H1 (cell line): ENCODE data around the gene SLC5A10. TPM values are rescaled to one million over a fixed set of nuclear protein-coding genes. Genes with fewer than 3 reads are reported as not detected.
A peak's percentile ranks its signal among the peaks of the same experiment; 100 is the strongest.

Experiments
- CTCF ChIA-PET: fragments of 300-600 bp; sonication (Branson Sonifier 250); formaldehyde crosslinking; loops from one replicate; lab custom pipeline; 2021; ENCODE audit not compliant: partially characterized antibody; lab: Charles Lee
- POLR2A ChIA-PET: fragments of 300-600 bp; sonication (Branson Sonifier 250); formaldehyde crosslinking; loops from one replicate; lab custom pipeline; 2021; ENCODE audit warnings: inconsistent platforms; ENCODE audit not compliant: partially characterized antibody; lab: Charles Lee
- DNase-seq, 2 experiments: peaks; one replicate each; pipeline versions ENCODE4 v3.0.0 to v3.0.0-alpha.2; 2010 to 2022; ENCODE audit warnings: low spot score in 2 of 2, low read depth in 1 of 2, mixed read lengths in 1 of 2
- FAIRE-seq: peaks from 2 replicates; lab custom pipeline; 2011; peaks lifted over from hg19 to GRCh38; lab: Jason Lieb, UNC
- H2AFZ ChIP-seq: 2 replicates; pipeline ENCODE4 v1.8.1; 2012; ENCODE audit warnings: low read length, inconsistent platforms
- H2AK5ac ChIP-seq: 2 replicates; pipeline ENCODE4 v1.6.1; 2013; ENCODE audit warnings: low read depth, low read length
- H2BK120ac ChIP-seq: replicated peaks from 2 replicates; pipeline ENCODE3; 2013; ENCODE audit warnings: low read depth, low read length, inconsistent platforms
- H2BK12ac ChIP-seq: 2 replicates; pipeline ENCODE4 v1.6.1; 2013; ENCODE audit warnings: low read depth, low read length
- H2BK15ac ChIP-seq: 2 replicates; pipeline ENCODE4 v1.6.1; 2013; ENCODE audit warnings: low read length
- H2BK20ac ChIP-seq: 2 replicates; pipeline ENCODE4 v1.6.1; 2013; ENCODE audit warnings: low read length
- H2BK5ac ChIP-seq: 2 replicates; pipeline ENCODE4 v1.6.1; 2013; ENCODE audit warnings: low read depth, low read length
- H3K14ac ChIP-seq: 2 replicates; pipeline ENCODE4 v1.6.1; 2013; ENCODE audit warnings: inconsistent platforms; ENCODE audit not compliant: insufficient read length
- H3K18ac ChIP-seq: 2 replicates; pipeline ENCODE4 v1.6.1; 2013; ENCODE audit warnings: low read length; ENCODE audit errors: extremely low read depth
- H3K23ac ChIP-seq: 2 replicates; pipeline ENCODE4 v1.6.1; 2013; ENCODE audit warnings: inconsistent platforms; ENCODE audit not compliant: insufficient read length
- H3K23me2 ChIP-seq: 2 replicates; pipeline ENCODE4 v1.6.1; 2013; ENCODE audit warnings: low read depth, low read length
- H3K27ac ChIP-seq: 2 replicates; pipeline ENCODE4 v1.6.1; 2011; ENCODE audit warnings: low read depth, low read length, inconsistent platforms
- H3K27me3 ChIP-seq, 4 experiments: replicated peaks in 1 of 4; 1 replicate in 1 of 4; 2 replicates in 3 of 4; pipeline versions ENCODE4 v1.6.1 to v1.8.1; 2011 to 2013; ENCODE audit warnings: low read length in 3 of 4, mild to moderate bottlenecking in 3 of 4, inconsistent platforms in 2 of 4, mixed read lengths in 2 of 4, moderate library complexity in 1 of 4; ENCODE audit not compliant: control insufficient read depth in 3 of 4, insufficient read depth in 3 of 4; ENCODE audit errors: extremely low read depth in 1 of 4
- H3K36me3 ChIP-seq, 4 experiments: 2 replicates each; pipeline versions ENCODE4 v1.6.1 to v1.8.1; 2011 to 2013; ENCODE audit warnings: mild to moderate bottlenecking in 4 of 4, low read length in 3 of 4, moderate library complexity in 2 of 4, control low read depth in 1 of 4, inconsistent platforms in 1 of 4; ENCODE audit not compliant: insufficient read depth in 4 of 4, control insufficient read depth in 2 of 4
- H3K4ac ChIP-seq: replicated peaks from 2 replicates; pipeline ENCODE3; 2013; ENCODE audit warnings: low read length, low read depth, mixed read lengths, inconsistent platforms; ENCODE audit not compliant: insufficient read length
- H3K4me1 ChIP-seq, 4 experiments: replicated peaks in 1 of 4; 1 replicate in 1 of 4; 2 replicates in 3 of 4; pipeline versions ENCODE4 v1.6.1 to v1.8.1; 2011 to 2013; ENCODE audit warnings: low read length in 3 of 4, inconsistent platforms in 2 of 4, mixed read lengths in 1 of 4; ENCODE audit not compliant: insufficient read depth in 4 of 4, control insufficient read depth in 3 of 4
- H3K4me2 ChIP-seq, 2 experiments: 2 replicates each; pipeline versions ENCODE4 v1.6.1 to v1.8.1; 2011 to 2013; ENCODE audit warnings: low read depth in 2 of 2, low read length in 2 of 2, control low read depth in 1 of 2, inconsistent platforms in 1 of 2, mild to moderate bottlenecking in 1 of 2; ENCODE audit not compliant: insufficient read depth in 1 of 2
- H3K4me3 ChIP-seq, 4 experiments: fragments of 200-600, 300-600 bp in 1 of 4; sonication (generic), shearing (Covaris generic), sonication (Bioruptor Twin) in 1 of 4; 2 replicates each; pipeline versions ENCODE4 v1.5.1 to v1.8.1; 2011 to 2016; ENCODE audit warnings: low read length in 4 of 4, low read depth in 3 of 4, control low read depth in 2 of 4, inconsistent platforms in 2 of 4, mild to moderate bottlenecking in 2 of 4, mixed read lengths in 1 of 4, moderate library complexity in 1 of 4; ENCODE audit not compliant: insufficient read depth in 2 of 4; ENCODE audit errors: extremely low read depth in 1 of 4
- H3K56ac ChIP-seq: replicated peaks from 2 replicates; pipeline ENCODE3; 2013; ENCODE audit warnings: low read depth, mild to moderate bottlenecking, mixed read lengths, low read length, inconsistent platforms; ENCODE audit not compliant: insufficient read length
- H3K79me1 ChIP-seq: 2 replicates; pipeline ENCODE4 v1.6.1; 2013; ENCODE audit warnings: low read depth, low read length, control low read depth
- H3K79me2 ChIP-seq, 2 experiments: 2 replicates each; pipeline versions ENCODE4 v1.6.1 to v1.8.1; 2012 to 2013; ENCODE audit warnings: low read length in 2 of 2, mild to moderate bottlenecking in 2 of 2, inconsistent platforms in 1 of 2; ENCODE audit not compliant: insufficient read depth in 2 of 2, control insufficient read depth in 1 of 2
- H3K9ac ChIP-seq, 4 experiments: replicated peaks in 1 of 4; 1 replicate in 1 of 4; 2 replicates in 3 of 4; pipeline versions ENCODE4 v1.6.1 to v1.8.1; 2011 to 2013; ENCODE audit warnings: low read depth in 3 of 4, low read length in 3 of 4, control low read depth in 2 of 4, mild to moderate bottlenecking in 2 of 4, moderate library complexity in 2 of 4, inconsistent platforms in 1 of 4; ENCODE audit errors: extremely low read depth in 1 of 4
- H3K9me3 ChIP-seq, 2 experiments: 2 replicates each; pipeline versions ENCODE4 v1.6.1 to v1.8.1; 2012 to 2013; ENCODE audit warnings: mild to moderate bottlenecking in 2 of 2, moderate library complexity in 2 of 2, control low read depth in 1 of 2, inconsistent platforms in 1 of 2, low read depth in 1 of 2, low read length in 1 of 2, mixed read lengths in 1 of 2; ENCODE audit not compliant: insufficient read depth in 2 of 2
- H4K20me1 ChIP-seq, 2 experiments: replicated peaks in 1 of 2; 2 replicates each; pipeline versions ENCODE3 to v1.8.1; 2011 to 2013; ENCODE audit warnings: inconsistent platforms in 2 of 2, low read length in 2 of 2, mild to moderate bottlenecking in 1 of 2; ENCODE audit not compliant: insufficient read depth in 2 of 2, control insufficient read depth in 1 of 2
- H4K5ac ChIP-seq: 2 replicates; pipeline ENCODE4 v1.6.1; 2013; ENCODE audit warnings: low read length, low read depth, mixed read lengths, inconsistent platforms; ENCODE audit not compliant: insufficient read length
- H4K8ac ChIP-seq: 2 replicates; pipeline ENCODE4 v1.8.0; 2013; ENCODE audit warnings: mild to moderate bottlenecking, moderate library complexity, low read length, inconsistent platforms; ENCODE audit not compliant: insufficient read depth; ENCODE audit errors: extremely low read depth
- H4K91ac ChIP-seq: replicated peaks from 2 replicates; pipeline ENCODE3; 2013; ENCODE audit warnings: low read length, mixed read lengths, inconsistent platforms; ENCODE audit not compliant: insufficient read length
- CREB1 ChIP-seq: IDR thresholded peaks from 2 replicates; pipeline ENCODE4 v1.6.1; 2012; ENCODE audit warnings: inconsistent platforms
- EGR1 ChIP-seq: IDR thresholded peaks from 2 replicates; pipeline ENCODE4 v1.6.1; 2011; ENCODE audit warnings: low read depth, low read length, borderline replicate concordance
- HDAC2 ChIP-seq, 2 experiments: fragments of 300-600 bp in 1 of 2; sonication (generic) in 1 of 2; IDR thresholded peaks; 2 replicates each; pipeline ENCODE4 v1.6.1; 2011 to 2012; ENCODE audit warnings: low read depth in 2 of 2, low read length in 2 of 2, mild to moderate bottlenecking in 2 of 2, moderate library complexity in 2 of 2, borderline replicate concordance in 1 of 2, inconsistent platforms in 1 of 2
- KDM1A ChIP-seq: fragments of 200-600, 300-600 bp; sonication (generic); IDR thresholded peaks from 2 replicates; pipeline ENCODE4 v1.7.1; 2016; ENCODE audit warnings: mild to moderate bottlenecking, low read length, borderline replicate concordance
- NRF1 ChIP-seq: IDR thresholded peaks from 2 replicates; pipeline ENCODE4 v1.6.1; 2011; ENCODE audit warnings: mild to moderate bottlenecking, low read depth, low read length, improper control_type of control experiment
- POU5F1 ChIP-seq: IDR thresholded peaks from 2 replicates; pipeline ENCODE4 v1.6.1; 2011; ENCODE audit warnings: low read depth, mild to moderate bottlenecking, low read length, moderate library complexity
- TBP ChIP-seq: IDR thresholded peaks from 2 replicates; pipeline ENCODE4 v1.6.1; 2011; ENCODE audit warnings: low read depth, low read length, improper control_type of control experiment
- polyA plus RNA-seq, 7 experiments: library from polyadenylated mRNA; depleted of rRNA in 3 of 7; stranded (reverse) in 5 of 7; unstranded in 2 of 7; fragments of >200 nt in 5 of 7; fragments of 200-250 nt in 2 of 7; gene quantifications; 1 replicate in 5 of 7; 2 replicates in 1 of 7; 4 replicates in 1 of 7; pipeline versions ENCODE4 v1.2.1 to v1.2.3, GENCODE V29; 2011 to 2013; ENCODE audit warnings: missing spikeins in 2 of 7, mixed read lengths in 2 of 7
- total RNA-seq: library from RNA; stranded (reverse); fragmentation: NEBNext Ultra II Directional; extraction: Animal tissue kit (Norgen Biotek cat#: 25700); gene quantifications from 2 replicates; pipeline ENCODE4 v1.2.1, GENCODE V29; 2021

Gene SLC5A10
- total and polyA plus RNA-seq, 2 of the 8 experiments (the other 6 are each of a cell fraction or from before 2014, with no cell fraction given): 0.05 to 0.11 TPM

- Histone ChIP-seq H3K79me2 (peaks cover 0 to 22% of the 10 kb centered on the region in 2 experiments; a peak in 2 of 4 replicates), H3K27ac (no peak overlapping the region), H4K91ac (no peak overlapping the region), H3K27me3 (no peaks in the 10 kb centered on the region), H3K4me2 (no peak overlapping the region), H3K23me2 (peaks cover 10% of the 10 kb centered on the region), H3K18ac (no peak overlapping the region), H4K5ac (no peak overlapping the region), H2AK5ac (no peak overlapping the region), H4K8ac (no peak overlapping the region), H2BK15ac (no peak overlapping the region), H4K20me1 (peaks cover 7 to 10% of the 10 kb centered on the region in 2 experiments), H2BK20ac (no peak overlapping the region), H2BK12ac (no peak overlapping the region), H2BK120ac (no peak overlapping the region), H3K79me1 (peaks cover 16% of the 10 kb centered on the region), H3K14ac (no peak overlapping the region), H2AFZ (no peak overlapping the region), H3K4ac (no peak overlapping the region), H3K23ac (no peak overlapping the region), H3K9me3 (peaks cover 0 to 6% of the 10 kb centered on the region in 2 experiments; a peak in 2 of 4 replicates), H3K36me3 (peaks cover 0 to 15% (median 1%) of the 10 kb centered on the region in 4 experiments; a peak in 4 of 8 replicates), H3K4me1 (peaks cover 0 to 26% (median 18%) of the 10 kb centered on the region in 4 experiments; a peak in 6 of 7 replicates), H3K4me3 (no peak overlapping the region), H3K56ac (no peak overlapping the region), H2BK5ac (no peak overlapping the region), H3K9ac (no peak overlapping the region)
- CTCF ChIA-PET: interaction anchor here (2.6 kb wide), 1 partner anchor 45 kb away, joined by 11 read pairs; no protein-coding TSS in a partner anchor
- DNase-seq: no peak
- TF ChIP-seq NRF1 (no peak), CREB1 (no peak), TBP (no peak), EGR1 (no peak), POU5F1 (no peak), KDM1A (peak; percentile 87), HDAC2 (IDR thresholded peaks at IDR 0.05; ENCODE audit: borderline replicate concordance in 1 of 2, low read depth in 2 of 2, low read length in 2 of 2) (peak in 1 of 2 experiments; percentile 39; a peak in 1 of 4 replicates)
- FAIRE-seq: no peak
- POLR2A ChIA-PET: no interaction called here
These were observed 54.7 kb downstream of the SLC5A10 start for GRCh38 chr17:19006698-19007097.
